Middle frontal gyrus (tissue), 1 donor: ENCODE measurements around the gene COL15A1.

ENCODE experiments used
- DNase-seq: peaks from one replicate; pipeline ENCODE4 v3.0.0-alpha.2; 2015; ENCODE audit warnings: low spot score; ENCODE audit errors: extremely low spot score

COL15A1 gene

GRCh38 chr9:99104459-99105151, 160.9 kb downstream of the COL15A1 start, which contains the start of gene TGFBR1:
Gene TGFBR1, plus strand, starts transcription at chr9:99105113. Its CDS starts 93 bp downstream, at chr9:99105206.
- DNase-seq: peak; percentile 86

- DNase-seq: no peak
Measured at GRCh38 chr9:99105152-99106043, 161.7 kb downstream of the COL15A1 start.

- no peak for DNase-seq
Measured at GRCh38 chr9:99106044-99106375, 162.3 kb downstream of the COL15A1 start.

- no peak for DNase-seq
Measured at GRCh38 chr9:99107421-99107820, 163.7 kb downstream of the COL15A1 start.

GRCh38 chr9:99108131-99108530, 164.4 kb downstream of the COL15A1 start:
- DNase-seq: no peak

GRCh38 chr9:99109522-99109921, 165.8 kb downstream of the COL15A1 start:
- DNase-seq: no peak

- DNase-seq: no peak
Measured at GRCh38 chr9:99112750-99113413, 169.2 kb downstream of the COL15A1 start.

GRCh38 chr9:99113414-99114048, 169.8 kb downstream of the COL15A1 start:
- no peak for DNase-seq

- no peak for DNase-seq
Measured at GRCh38 chr9:99114049-99114440, 170.3 kb downstream of the COL15A1 start.

GRCh38 chr9:99114846-99115500, 171.3 kb downstream of the COL15A1 start:
- no peak for DNase-seq

- no peak for DNase-seq
Measured at GRCh38 chr9:99116003-99116411, 172.3 kb downstream of the COL15A1 start.

- no peak for DNase-seq
Measured at GRCh38 chr9:99118782-99119466, 175.2 kb downstream of the COL15A1 start.

GRCh38 chr9:99119976-99120655, 176.4 kb downstream of the COL15A1 start:
- no peak for DNase-seq
